Small intestine (tissue), 16 donors: ENCODE measurements around the gene MUSTN1. TPM values are rescaled to one million over a fixed set of nuclear protein-coding genes. Genes with fewer than 3 reads are reported as not detected.

Experiments
- DNase-seq, 2 donors: peaks; one replicate each; pipeline versions ENCODE4 v3.0.0 to v3.0.0-alpha.2; 2013
- FAIRE-seq: peaks from 2 replicates; lab custom pipeline; 2012; peaks lifted over from hg19 to GRCh38; lab: Jason Lieb, UNC
- H3K27ac ChIP-seq, 3 donors: one replicate each; pipeline ENCODE4 v1.5.1; 2013; ENCODE audit warnings: low read length in 2 of 3, mild to moderate bottlenecking in 2 of 3, control low read depth in 1 of 3, inconsistent platforms in 1 of 3, low read depth in 1 of 3, moderate library complexity in 1 of 3
- H3K27me3 ChIP-seq, 3 donors: one replicate each; pipeline ENCODE4 v1.6.1; 2013; ENCODE audit warnings: low read length in 3 of 3, inconsistent platforms in 1 of 3; ENCODE audit not compliant: control insufficient read depth in 3 of 3, insufficient read depth in 3 of 3
- H3K36me3 ChIP-seq, 3 donors: one replicate each; pipeline ENCODE4 v1.6.1; 2013; ENCODE audit warnings: low read length in 3 of 3, inconsistent platforms in 1 of 3, low read depth in 1 of 3, mild to moderate bottlenecking in 1 of 3, moderate library complexity in 1 of 3; ENCODE audit not compliant: control insufficient read depth in 3 of 3, insufficient read depth in 2 of 3
- H3K4me1 ChIP-seq, 3 donors: one replicate each; pipeline ENCODE4 v1.6.1; 2013; ENCODE audit warnings: low read length in 2 of 3, inconsistent platforms in 1 of 3, low read depth in 1 of 3, mild to moderate bottlenecking in 1 of 3, moderate library complexity in 1 of 3; ENCODE audit not compliant: control insufficient read depth in 3 of 3, insufficient read depth in 2 of 3
- H3K4me3 ChIP-seq, 3 donors: one replicate each; pipeline ENCODE4 v1.5.1; 2013; ENCODE audit warnings: low read length in 3 of 3, control low read depth in 1 of 3, inconsistent platforms in 1 of 3, low read depth in 1 of 3, mild to moderate bottlenecking in 1 of 3, moderate library complexity in 1 of 3
- H3K9me3 ChIP-seq, 2 donors: one replicate each; pipeline ENCODE4 v1.6.1; 2013; ENCODE audit warnings: low read depth in 1 of 2, low read length in 1 of 2; ENCODE audit not compliant: control insufficient read depth in 2 of 2, insufficient read depth in 1 of 2
- WGBS, 3 donors: extraction: QIAGEN DNeasy Blood & Tissue Kit; methylation state at CpG; one replicate each; pipeline ENCODE4 v1.1.7; 2013; 5-methylcytosine and 5-hydroxymethylcytosine counted together
- long read RNA-seq, 10 donors: transcript quantifications; one replicate each; lab custom pipeline, GENCODE V29; 2026
- polyA plus RNA-seq, 4 donors: library from polyadenylated mRNA; stranded (reverse) in 3 of 4; unstranded in 1 of 4; fragments of 200-250 nt in 3 of 4; fragments of 120-200 nt in 1 of 4; gene quantifications; one replicate each; pipeline versions ENCODE4 v1.2.1 to v1.2.3, GENCODE V29; 2013
- donor health status: healthy with polysubstance abuse.
- donor health status: control.
- donor health status: control.
- donor health status: Bipolar disorder and iron deficiency.
- donor health status: healthy.

The MUSTN1 gene
- 10 to 100 TPM in 1 of 4 donors, 1 to 10 TPM in 3; 3.4 to 32.3 (median 7.4) TPM for polyA plus RNA-seq
- long read RNA-seq, donor 1: 0 reads
- long read RNA-seq, donor 2: 0 reads
- long read RNA-seq, donor 3, partial matches to known transcripts: 0 of 2 reads
- long read RNA-seq, donor 3, other reads (novel, unspliced or antisense): 0 of 2 reads
- long read RNA-seq, donor 4: 0 reads
- long read RNA-seq, donor 5, transcript MUSTN1-201 (3 exons, 721 nt): major isoform, 6 of 6 reads
- long read RNA-seq, donor 5, partial matches to known transcripts: 0 of 6 reads
- long read RNA-seq, donor 5, other reads (novel, unspliced or antisense): 0 of 6 reads
- long read RNA-seq, donor 6: 0 reads
- long read RNA-seq, donor 7: 0 reads
- long read RNA-seq, donor 8, transcript MUSTN1-201 (3 exons, 721 nt): major isoform, 6 of 6 reads
- long read RNA-seq, donor 8, partial matches to known transcripts: 0 of 6 reads
- long read RNA-seq, donor 8, other reads (novel, unspliced or antisense): 0 of 6 reads
- long read RNA-seq, donor 9: 0 reads
- long read RNA-seq, donor 10: 0 reads

- no peak within 1 kb of the TSS for H3K4me3 ChIP-seq
- 60 to 87% (median 80%) methylated on average over 11 of the region's 11 CpGs for WGBS, 3 donors
- no peak for FAIRE-seq
- H3K36me3 ChIP-seq: peaks cover 0 to 25% (median 0%) of the 10 kb centered on the region in 3 donors
- DNase-seq: no peak
- H3K27me3 ChIP-seq: no peaks in the 10 kb centered on the region
- H3K27ac ChIP-seq: no peak within 1 kb of the TSS
- no peaks in the 10 kb centered on the region for H3K4me1 ChIP-seq
- no peaks in the 10 kb centered on the region for H3K9me3 ChIP-seq
Observed at GRCh38 chr3:52834871-52835501, at the start of gene MUSTN1. Gene MUSTN1 (minus strand): TSS chr3:52835019. CDS start chr3:52834948, 71 bp downstream.

- WGBS, 3 donors: 84 to 95% (median 85%) methylated on average over 4 of the region's 4 CpGs
- Histone ChIP-seq H3K27me3 (no peaks in the 10 kb centered on the region), H3K36me3 (peaks cover 0 to 6% (median 3%) of the 10 kb centered on the region in 3 donors), H3K4me3 (no peak overlapping the region), H3K4me1 (no peaks in the 10 kb centered on the region), H3K9me3 (no peaks in the 10 kb centered on the region), H3K27ac (no peak overlapping the region)
- no peak for FAIRE-seq
- DNase-seq: no peak
Observed at GRCh38 chr3:52882377-52882776, 47.6 kb upstream of the MUSTN1 start.

GRCh38 chr3:52881871-52882270 is 47.1 kb upstream of the MUSTN1 start:
- DNase-seq (peak in 1 of 2 donors; percentile 24), FAIRE-seq (no peak)
- WGBS, 3 donors: 65 to 89% (median 88%) methylated on average over 4 of the region's 4 CpGs
- no peaks in the 10 kb centered on the region for H3K4me1 ChIP-seq
- no peak overlapping the region for H3K27ac ChIP-seq
- no peak overlapping the region for H3K4me3 ChIP-seq
- H3K36me3 ChIP-seq: peaks cover 0 to 6% (median 3%) of the 10 kb centered on the region in 3 donors
- no peaks in the 10 kb centered on the region for H3K9me3 ChIP-seq
- H3K27me3 ChIP-seq: no peaks in the 10 kb centered on the region

GRCh38 chr3:52880474-52880873 is 45.7 kb upstream of the MUSTN1 start:
- no peak for DNase-seq
- H3K27me3 ChIP-seq: no peaks in the 10 kb centered on the region
- FAIRE-seq: no peak
- H3K4me1 ChIP-seq: no peaks in the 10 kb centered on the region
- no peaks in the 10 kb centered on the region for H3K9me3 ChIP-seq
- H3K27ac ChIP-seq: no peak overlapping the region
- H3K4me3 ChIP-seq: no peak overlapping the region
- WGBS, 3 donors: 81 to 92% (median 91%) methylated on average over 3 of the region's 3 CpGs
- peaks cover 0 to 3% (median 3%) of the 10 kb centered on the region in 3 donors for H3K36me3 ChIP-seq

- peaks cover 0 to 3% (median 2%) of the 10 kb centered on the region in 3 donors for H3K36me3 ChIP-seq
- no peaks in the 10 kb centered on the region for H3K4me1 ChIP-seq
- WGBS, 3 donors: 86 to 92% (median 92%) methylated on average over 5 of the region's 5 CpGs
- no peaks in the 10 kb centered on the region for H3K9me3 ChIP-seq
- H3K4me3 ChIP-seq: no peak overlapping the region
- FAIRE-seq (no peak), DNase-seq (no peak)
- H3K27ac ChIP-seq: no peak overlapping the region
- H3K27me3 ChIP-seq: no peaks in the 10 kb centered on the region
Observed at GRCh38 chr3:52880047-52880446, 45.2 kb upstream of the MUSTN1 start.

- DNase-seq (no peak), FAIRE-seq (no peak)
- H3K36me3 ChIP-seq: peaks cover 0 to 3% (median 2%) of the 10 kb centered on the region in 3 donors
- H3K27me3 ChIP-seq: no peaks in the 10 kb centered on the region
- no peak overlapping the region for H3K27ac ChIP-seq
- H3K4me1 ChIP-seq: no peaks in the 10 kb centered on the region
- no peak overlapping the region for H3K4me3 ChIP-seq
- 95 to 96% (median 96%) methylated on average over 4 of the region's 4 CpGs for WGBS, 3 donors
- H3K9me3 ChIP-seq: no peaks in the 10 kb centered on the region
Observed at GRCh38 chr3:52879581-52879980, 44.8 kb upstream of the MUSTN1 start.

- 92 to 98% (median 96%) methylated on average over 4 of the region's 4 CpGs for WGBS, 3 donors
- Histone ChIP-seq H3K36me3 (peaks cover 0 to 3% (median 2%) of the 10 kb centered on the region in 3 donors), H3K4me1 (no peaks in the 10 kb centered on the region), H3K4me3 (no peak overlapping the region), H3K27me3 (no peaks in the 10 kb centered on the region), H3K27ac (no peak overlapping the region), H3K9me3 (no peaks in the 10 kb centered on the region)
- DNase-seq (no peak), FAIRE-seq (no peak)
Observed at GRCh38 chr3:52879090-52879489, 44.3 kb upstream of the MUSTN1 start.

- no peak for FAIRE-seq
- H3K9me3 ChIP-seq: no peaks in the 10 kb centered on the region
- WGBS, 3 donors: 88 to 100% (median 99%) methylated on average over 3 of the region's 3 CpGs
Observed at GRCh38 chr3:52877085-52877484, 42.3 kb upstream of the MUSTN1 start.

More at GRCh38 chr3:52877085-52877484, 42.3 kb upstream of the MUSTN1 start:
- H3K4me3 ChIP-seq: no peak overlapping the region
- no peak for DNase-seq
- no peaks in the 10 kb centered on the region for H3K27me3 ChIP-seq
- H3K27ac ChIP-seq: no peak overlapping the region
- peaks cover 0 to 3% (median 2%) of the 10 kb centered on the region in 3 donors for H3K36me3 ChIP-seq
- no peaks in the 10 kb centered on the region for H3K4me1 ChIP-seq
